ENCODE measurements around the gene AMPD1. TPM values are rescaled to one million over a fixed set of nuclear protein-coding genes. Genes with fewer than 3 reads are reported as not detected.

The AMPD1 gene
- total RNA-seq, 1 experiment from 2014 or later, result not detected

DNA sequence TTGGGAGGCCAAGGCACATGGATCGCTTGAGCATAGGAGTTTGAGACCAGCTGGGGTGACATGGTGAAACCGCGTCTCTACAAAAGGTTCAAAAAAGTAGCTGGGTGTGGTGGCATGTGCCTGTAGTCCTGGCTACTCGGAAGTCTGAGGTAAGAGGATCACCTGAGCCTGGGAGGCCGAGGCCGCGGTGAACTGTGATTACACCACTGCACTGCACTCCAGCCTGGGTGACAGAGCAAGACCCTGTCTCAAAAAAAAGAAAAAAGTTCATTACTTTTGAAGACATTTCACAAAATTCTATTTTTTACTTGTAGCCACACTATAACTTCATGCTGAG, 23.4 kb downstream of the AMPD1 start:
- Mint-ChIP-seq H3K4me1 (peaks cover 9% of the 10 kb centered on the region in 2 experiments), H3K27me3 (ENCODE audit: low read depth) (peaks cover 32% of the 10 kb centered on the region), H3K4me3 (no peak overlapping the region), H3K36me3 (ENCODE audit: insufficient read depth in 1 of 3, low read depth in 3 of 3) (no peaks in the 10 kb centered on the region), H3K27ac (no peak overlapping the region), H3K9me3 (no peaks in the 10 kb centered on the region; a peak in 1 of 5 replicates)
- Histone ChIP-seq H3K23me2 (ENCODE audit: insufficient read length, low read depth, low read length, poor library complexity, severe bottlenecking) (peaks cover 14% of the 10 kb centered on the region), H3K9ac (ENCODE audit: extremely low read depth, insufficient read length, low read length) (no peak overlapping the region), H3K18ac (ENCODE audit: insufficient read length, low read depth, low read length) (no peak overlapping the region), H3K79me2 (ENCODE audit: insufficient read depth, low read length) (no peaks in the 10 kb centered on the region), H2BK5ac (ENCODE audit: insufficient read length, low read length) (no peak overlapping the region), H3K14ac (ENCODE audit: insufficient read depth, low read length) (no peak overlapping the region), H4K5ac (ENCODE audit: insufficient read length, low read depth, low read length) (no peak overlapping the region), H3T11ph (ENCODE audit: low read length) (no peak overlapping the region), H3K79me1 (ENCODE audit: insufficient read depth, low read depth, low read length, poor library complexity, severe bottlenecking) (no peaks in the 10 kb centered on the region), H4K20me1 (ENCODE audit: control insufficient read depth, insufficient read depth, insufficient read length) (no peaks in the 10 kb centered on the region), H3K4me1 (ENCODE audit: insufficient read depth, low read length) (no peaks in the 10 kb centered on the region), H3K27me3 (ENCODE audit: insufficient read depth, low read length) (no peaks in the 10 kb centered on the region), H3K56ac (ENCODE audit: insufficient read length, low read depth, low read length) (no peak overlapping the region), H3K4ac (ENCODE audit: low read depth, low read length) (no peak overlapping the region), H4K8ac (replicated peaks; ENCODE audit: insufficient read length, low read depth, low read length) (no peak overlapping the region), H3K4me2 (ENCODE audit: insufficient read depth, insufficient read length, low read length) (no peak overlapping the region), H2BK20ac (ENCODE audit: low read depth, low read length, poor library complexity, severe bottlenecking) (no peak overlapping the region), H2BK15ac (ENCODE audit: low read depth, low read length) (no peak overlapping the region), H3K9me3 (ENCODE audit: control insufficient read depth, low read depth, low read length) (no peaks in the 10 kb centered on the region), H2BK120ac (ENCODE audit: low read depth, low read length, poor library complexity, severe bottlenecking) (no peak overlapping the region), H3K27ac (ENCODE audit: insufficient read length, low read depth, low read length) (no peak overlapping the region), H3K23ac (ENCODE audit: insufficient read length, low read depth, low read length) (no peak overlapping the region), H2BK12ac (ENCODE audit: insufficient read length, low read depth, low read length) (no peak overlapping the region), H4K91ac (ENCODE audit: insufficient read length, low read depth, low read length) (no peak overlapping the region), H2AFZ (ENCODE audit: low read length) (no peak overlapping the region), H2AK5ac (ENCODE audit: insufficient read length, low read length) (no peak overlapping the region)
- no peak for DNase-seq
- TF ChIP-seq, protein P1, sequence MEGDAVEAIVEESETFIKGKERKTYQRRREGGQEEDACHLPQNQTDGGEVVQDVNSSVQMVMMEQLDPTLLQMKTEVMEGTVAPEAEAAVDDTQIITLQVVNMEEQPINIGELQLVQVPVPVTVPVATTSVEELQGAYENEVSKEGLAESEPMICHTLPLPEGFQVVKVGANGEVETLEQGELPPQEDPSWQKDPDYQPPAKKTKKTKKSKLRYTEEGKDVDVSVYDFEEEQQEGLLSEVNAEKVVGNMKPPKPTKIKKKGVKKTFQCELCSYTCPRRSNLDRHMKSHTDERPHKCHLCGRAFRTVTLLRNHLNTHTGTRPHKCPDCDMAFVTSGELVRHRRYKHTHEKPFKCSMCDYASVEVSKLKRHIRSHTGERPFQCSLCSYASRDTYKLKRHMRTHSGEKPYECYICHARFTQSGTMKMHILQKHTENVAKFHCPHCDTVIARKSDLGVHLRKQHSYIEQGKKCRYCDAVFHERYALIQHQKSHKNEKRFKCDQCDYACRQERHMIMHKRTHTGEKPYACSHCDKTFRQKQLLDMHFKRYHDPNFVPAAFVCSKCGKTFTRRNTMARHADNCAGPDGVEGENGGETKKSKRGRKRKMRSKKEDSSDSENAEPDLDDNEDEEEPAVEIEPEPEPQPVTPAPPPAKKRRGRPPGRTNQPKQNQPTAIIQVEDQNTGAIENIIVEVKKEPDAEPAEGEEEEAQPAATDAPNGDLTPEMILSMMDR (conservative IDR thresholded peaks at IDR 0.05), result no peak
- WGBS (ENCODE audit: extremely low coverage, insufficient read length, low lambda C conversion rate), result no CpG with 5 or more reads among the region's 7 CpGs
